ENCODE measurements around the gene AVPR2.

DNA sequence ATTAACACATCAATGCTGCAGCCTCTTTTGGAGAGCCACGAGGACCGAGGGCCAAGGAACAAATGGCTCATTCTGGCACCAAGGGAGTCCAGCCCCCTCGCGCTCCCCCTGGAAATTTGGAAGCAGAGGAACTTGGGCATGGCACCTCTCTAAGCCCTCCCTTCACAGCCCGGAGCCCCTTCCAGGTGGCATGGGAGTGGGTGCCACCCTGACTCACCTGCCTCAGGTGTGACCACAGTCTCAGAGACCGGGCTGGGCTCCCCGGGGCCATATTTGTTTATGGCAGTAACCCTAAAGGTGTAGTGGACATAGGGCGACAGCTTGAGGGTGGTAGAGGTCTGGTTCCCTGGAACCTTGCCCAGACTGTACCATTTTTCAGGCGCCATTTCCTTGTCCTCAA lies 37.3 kb upstream of the AVPR2 start:
- TF ChIP-seq GATA2 (IDR thresholded peaks at IDR 0.05; ENCODE audit: low read depth, low read length) (no peak), GATA3 (IDR thresholded peaks at IDR 0.05; ENCODE audit: low read depth, low read length) (no peak)
